ENCODE results near the gene ALOXE3.

ALOXE3 gene

DNA sequence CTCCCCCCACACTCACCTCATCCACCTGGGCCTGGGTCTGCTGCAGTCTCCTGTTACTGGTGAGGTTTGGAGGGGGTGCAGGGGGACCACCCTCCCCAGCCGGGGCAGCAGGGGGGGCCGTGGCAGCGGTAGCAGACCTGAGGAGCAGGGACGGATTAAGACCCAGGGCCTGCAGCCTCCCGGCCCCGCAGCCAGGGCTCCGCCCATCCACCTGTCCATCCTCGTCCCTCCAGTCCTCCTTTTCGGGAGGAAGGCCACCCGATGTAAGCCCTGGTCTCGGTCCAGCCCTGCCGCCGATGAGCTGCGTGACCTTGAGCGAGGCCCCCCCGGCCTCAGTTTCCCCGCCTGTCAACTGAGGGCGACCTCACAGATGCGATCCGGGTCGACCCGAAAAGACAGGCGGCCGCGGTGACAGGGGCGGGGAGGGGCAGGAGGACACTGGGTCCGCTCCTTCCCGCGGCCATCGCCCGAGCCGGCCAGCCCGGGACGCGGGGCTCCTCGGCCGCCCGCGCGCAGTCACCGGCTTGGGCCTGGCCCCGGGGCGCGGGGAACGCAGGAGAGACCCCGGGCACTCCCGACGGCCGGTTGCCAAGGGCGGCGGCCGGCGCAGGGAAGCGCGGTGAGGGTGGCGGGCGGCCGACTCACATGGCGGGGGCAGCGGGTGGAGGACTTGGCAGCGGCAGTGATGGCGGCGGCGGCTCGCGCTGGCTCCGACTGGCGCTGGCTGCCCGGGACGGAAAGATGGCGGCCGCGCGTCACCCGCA lies 44.1 kb upstream of the ALOXE3 start, which contains the start of gene VAMP2:
VAMP2 (minus strand) TSS at position 716 of the 764 bp plus-strand sequence; CDS start at position 647, 69 bp downstream.
- TF ChIP-seq, protein P1, sequence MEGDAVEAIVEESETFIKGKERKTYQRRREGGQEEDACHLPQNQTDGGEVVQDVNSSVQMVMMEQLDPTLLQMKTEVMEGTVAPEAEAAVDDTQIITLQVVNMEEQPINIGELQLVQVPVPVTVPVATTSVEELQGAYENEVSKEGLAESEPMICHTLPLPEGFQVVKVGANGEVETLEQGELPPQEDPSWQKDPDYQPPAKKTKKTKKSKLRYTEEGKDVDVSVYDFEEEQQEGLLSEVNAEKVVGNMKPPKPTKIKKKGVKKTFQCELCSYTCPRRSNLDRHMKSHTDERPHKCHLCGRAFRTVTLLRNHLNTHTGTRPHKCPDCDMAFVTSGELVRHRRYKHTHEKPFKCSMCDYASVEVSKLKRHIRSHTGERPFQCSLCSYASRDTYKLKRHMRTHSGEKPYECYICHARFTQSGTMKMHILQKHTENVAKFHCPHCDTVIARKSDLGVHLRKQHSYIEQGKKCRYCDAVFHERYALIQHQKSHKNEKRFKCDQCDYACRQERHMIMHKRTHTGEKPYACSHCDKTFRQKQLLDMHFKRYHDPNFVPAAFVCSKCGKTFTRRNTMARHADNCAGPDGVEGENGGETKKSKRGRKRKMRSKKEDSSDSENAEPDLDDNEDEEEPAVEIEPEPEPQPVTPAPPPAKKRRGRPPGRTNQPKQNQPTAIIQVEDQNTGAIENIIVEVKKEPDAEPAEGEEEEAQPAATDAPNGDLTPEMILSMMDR (IDR thresholded peaks at IDR 0.05; ENCODE audit: control insufficient read depth, extremely low read depth, insufficient read depth): no peak
- H3K4me3 ChIP-seq (ENCODE audit: low read depth, low read length): peak within 1 kb of the TSS; percentile 96
- no peak for DNase-seq (ENCODE audit: low read depth)

GRCh38 chr17:8161289-8162232 lies 43.2 kb upstream of the ALOXE3 start:
- peak overlapping the region; percentile 96 for H3K4me3 ChIP-seq (ENCODE audit: low read depth, low read length)
- TF ChIP-seq, protein P1 (IDR thresholded peaks at IDR 0.05; ENCODE audit: control insufficient read depth, extremely low read depth, insufficient read depth): no peak
- no peak for DNase-seq (ENCODE audit: low read depth)

GRCh38 chr17:8160741-8161221 lies 42.5 kb upstream of the ALOXE3 start:
- DNase-seq (ENCODE audit: low read depth): no peak
- no peak overlapping the region for H3K4me3 ChIP-seq (ENCODE audit: low read depth, low read length)
- TF ChIP-seq, protein P1 (IDR thresholded peaks at IDR 0.05; ENCODE audit: control insufficient read depth, extremely low read depth, insufficient read depth): no peak

DNA sequence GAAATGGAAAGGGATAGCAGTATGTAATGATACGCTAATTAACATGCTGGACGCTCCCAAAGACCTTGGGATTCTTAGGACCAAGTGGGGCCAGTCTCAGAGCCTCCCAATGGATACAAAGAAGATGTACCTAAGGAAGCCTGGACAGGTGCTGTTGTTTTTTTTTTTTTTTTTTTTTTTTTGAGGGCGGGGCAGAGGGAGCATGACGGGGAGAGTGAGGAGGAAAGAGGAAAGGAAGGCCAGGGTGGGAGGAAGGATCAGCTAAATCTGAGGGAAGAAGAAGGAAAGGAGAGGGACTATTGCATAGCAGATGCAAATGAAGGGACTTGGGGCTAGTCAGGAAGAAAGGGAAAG lies 41.9 kb upstream of the ALOXE3 start:
- no peak for DNase-seq (ENCODE audit: low read depth)
- TF ChIP-seq, protein P1 (IDR thresholded peaks at IDR 0.05; ENCODE audit: control insufficient read depth, extremely low read depth, insufficient read depth): no peak
- H3K4me3 ChIP-seq (ENCODE audit: low read depth, low read length): no peak overlapping the region

GRCh38 chr17:8159459-8160223 lies 41.3 kb upstream of the ALOXE3 start:
- DNase-seq (ENCODE audit: low read depth): no peak
- TF ChIP-seq, protein P1 (IDR thresholded peaks at IDR 0.05; ENCODE audit: control insufficient read depth, extremely low read depth, insufficient read depth): no peak
- H3K4me3 ChIP-seq (ENCODE audit: low read depth, low read length): no peak overlapping the region

DNA sequence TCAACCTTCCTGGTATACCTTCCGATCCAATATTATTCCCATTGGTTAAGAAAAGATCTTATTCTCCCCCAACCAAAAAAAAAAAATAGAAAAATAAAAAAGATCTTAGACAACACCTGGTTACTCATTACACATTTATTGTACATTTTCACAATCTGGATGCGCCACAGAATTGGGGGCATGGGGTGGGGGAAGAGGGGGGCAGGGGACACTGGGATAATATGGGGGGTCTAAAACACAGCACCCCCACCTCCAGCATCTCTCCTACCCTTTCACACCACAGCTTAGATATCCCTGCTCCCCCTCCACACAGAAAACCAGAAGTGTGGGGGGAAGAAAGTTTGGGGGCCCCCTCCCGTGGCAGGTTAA lies 40.7 kb upstream of the ALOXE3 start:
- H3K4me3 ChIP-seq (ENCODE audit: low read depth, low read length): no peak overlapping the region
- no peak for DNase-seq (ENCODE audit: low read depth)
- TF ChIP-seq, protein P1 (IDR thresholded peaks at IDR 0.05; ENCODE audit: control insufficient read depth, extremely low read depth, insufficient read depth): no peak

Data from LNCaP clone FGC (cell line).